Measurements from ENCODE around the gene EMCN. TPM values are rescaled to one million over a fixed set of nuclear protein-coding genes. Genes with fewer than 3 reads are reported as not detected.

EMCN gene
- total and polyA plus RNA-seq, 2 of the 8 experiments (the other 6 are each of a cell fraction or from before 2014, with no cell fraction given): not detected

GRCh38 chr4:100391863-100392262, 126.0 kb downstream of the EMCN start (continued):
- TF ChIP-seq KDM1A (IDR thresholded peaks at IDR 0.05; ENCODE audit: borderline replicate concordance, low read length) (no peak), NRF1 (IDR thresholded peaks at IDR 0.05; ENCODE audit: low read depth, low read length) (no peak), YY1 (IDR thresholded peaks at IDR 0.05; ENCODE audit: low read depth, low read length) (no peak), SAP30 (IDR thresholded peaks at IDR 0.05; ENCODE audit: insufficient read depth, insufficient replicate concordance, low read length) (no peak)
